Measurements from ENCODE around the gene DRC1. TPM values are rescaled to one million over a fixed set of nuclear protein-coding genes. Genes with fewer than 3 reads are reported as not detected.

Gene DRC1
- total and polyA plus RNA-seq, 2 of the 13 experiments (the other 11 are each of a cell fraction or from before 2014, with no cell fraction given): 0.07 TPM; not detected in 1

GRCh38 chr2:26486789-26487188 lies 85.1 kb downstream of the DRC1 start (continued):
- TF ChIP-seq PATZ1 (CRISPR knock-in tag; IDR thresholded peaks at IDR 0.05) (no peak), TP53 (CRISPR knock-in tag; conservative IDR thresholded peaks at IDR 0.05) (no peak), ZNF296 (CRISPR knock-in tag; conservative IDR thresholded peaks at IDR 0.05) (no peak), HNRNPLL (IDR thresholded peaks at IDR 0.05; ENCODE audit: low read depth, low read length, poor library complexity, severe bottlenecking) (no peak), TARDBP (CRISPR knock-in tag; IDR thresholded peaks at IDR 0.05) (no peak), GTF3A (CRISPR knock-in tag; conservative IDR thresholded peaks at IDR 0.05) (no peak)
- TF ChIP-seq, protein P1, sequence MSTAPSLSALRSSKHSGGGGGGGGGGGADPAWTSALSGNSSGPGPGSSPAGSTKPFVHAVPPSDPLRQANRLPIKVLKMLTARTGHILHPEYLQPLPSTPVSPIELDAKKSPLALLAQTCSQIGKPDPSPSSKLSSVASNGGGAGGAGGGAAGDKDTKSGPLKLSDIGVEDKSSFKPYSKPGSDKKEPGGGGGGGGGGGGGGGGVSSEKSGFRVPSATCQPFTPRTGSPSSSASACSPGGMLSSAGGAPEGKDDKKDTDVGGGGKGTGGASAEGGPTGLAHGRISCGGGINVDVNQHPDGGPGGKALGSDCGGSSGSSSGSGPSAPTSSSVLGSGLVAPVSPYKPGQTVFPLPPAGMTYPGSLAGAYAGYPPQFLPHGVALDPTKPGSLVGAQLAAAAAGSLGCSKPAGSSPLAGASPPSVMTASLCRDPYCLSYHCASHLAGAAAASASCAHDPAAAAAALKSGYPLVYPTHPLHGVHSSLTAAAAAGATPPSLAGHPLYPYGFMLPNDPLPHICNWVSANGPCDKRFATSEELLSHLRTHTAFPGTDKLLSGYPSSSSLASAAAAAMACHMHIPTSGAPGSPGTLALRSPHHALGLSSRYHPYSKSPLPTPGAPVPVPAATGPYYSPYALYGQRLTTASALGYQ (CRISPR knock-in tag; IDR thresholded peaks at IDR 0.05): no peak

DNA sequence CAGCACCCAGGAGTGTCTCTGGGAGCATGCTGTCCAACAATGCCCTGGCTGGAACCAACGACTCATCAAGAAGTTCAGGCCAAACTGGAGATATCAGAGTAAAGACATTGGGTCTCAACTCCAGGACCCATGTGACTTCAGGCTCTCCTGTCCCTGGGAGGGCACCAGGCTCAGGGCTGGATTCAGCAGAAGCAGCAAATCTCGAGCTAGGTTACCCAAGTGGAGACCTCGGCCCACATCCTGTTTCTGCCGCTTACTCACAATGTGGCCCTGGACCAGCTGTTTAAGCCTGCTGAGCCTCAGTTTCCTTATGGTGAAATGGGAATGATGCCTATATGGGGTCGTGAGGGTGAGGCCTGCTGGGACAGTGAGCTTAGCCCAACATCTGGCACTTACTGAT lies 85.5 kb downstream of the DRC1 start:
- intact Hi-C loops (cut with micrococcal nuclease; ENCODE audit: unreplicated experiment) (no loop called here), in situ Hi-C loops (cut with HindIII; ENCODE audit: extremely low pct_ligation_motif_present, low pct_unique_long_range_greater_than_20kb) (no loop called here)
- DNase-seq (ENCODE audit: low spot score) (no peak), FAIRE-seq (no peak), ATAC-seq (no peak)
- no TSS peak for BruUV-seq (replicated peaks)
- Histone ChIP-seq H3K79me2 (ENCODE audit: insufficient read depth, low read length) (no peaks in the 10 kb centered on the region), H3K4me3 (replicated peaks in 1 of 3; ENCODE audit: insufficient read depth in 1 of 3, low read depth in 2 of 3, low read length in 3 of 3) (no peak overlapping the region), H3K27ac (ENCODE audit: extremely low read length, insufficient read depth, low read length) (no peak overlapping the region), H4K20me1 (ENCODE audit: insufficient read depth, low read length) (no peaks in the 10 kb centered on the region), H3K9ac (ENCODE audit: insufficient read depth, low read depth, low read length) (no peak overlapping the region), H3K27me3 (ENCODE audit: control insufficient read depth in 1 of 2, insufficient read depth in 2 of 2, low read length in 2 of 2) (peaks cover 1 to 73% of the 10 kb centered on the region in 2 experiments; a peak in 4 of 5 replicates), H3K4me1 (ENCODE audit: insufficient read depth, low read length) (peaks cover 13% of the 10 kb centered on the region), H3K4me2 (ENCODE audit: low read depth, low read length) (no peak overlapping the region), H2AFZ (ENCODE audit: low read length) (no peak overlapping the region), H3K36me3 (replicated peaks in 1 of 2; ENCODE audit: control insufficient read depth in 1 of 2, insufficient read depth in 2 of 2, low read length in 2 of 2) (no peaks in the 10 kb centered on the region), H3K9me3 (ENCODE audit: low read length) (no peaks in the 10 kb centered on the region)
- TF ChIP-seq THAP11 (CRISPR knock-in tag; IDR thresholded peaks at IDR 0.05) (no peak), ZKSCAN5 (CRISPR knock-in tag; IDR thresholded peaks at IDR 0.05) (no peak), ZNF7 (CRISPR knock-in tag; IDR thresholded peaks at IDR 0.05) (no peak), RXRB (CRISPR knock-in tag; IDR thresholded peaks at IDR 0.05; ENCODE audit: borderline replicate concordance) (no peak), BHLHE40 (IDR thresholded peaks at IDR 0.05; ENCODE audit: low read length) (no peak), FOXK2 (IDR thresholded peaks at IDR 0.05) (no peak)
- TF ChIP-seq, protein P2, sequence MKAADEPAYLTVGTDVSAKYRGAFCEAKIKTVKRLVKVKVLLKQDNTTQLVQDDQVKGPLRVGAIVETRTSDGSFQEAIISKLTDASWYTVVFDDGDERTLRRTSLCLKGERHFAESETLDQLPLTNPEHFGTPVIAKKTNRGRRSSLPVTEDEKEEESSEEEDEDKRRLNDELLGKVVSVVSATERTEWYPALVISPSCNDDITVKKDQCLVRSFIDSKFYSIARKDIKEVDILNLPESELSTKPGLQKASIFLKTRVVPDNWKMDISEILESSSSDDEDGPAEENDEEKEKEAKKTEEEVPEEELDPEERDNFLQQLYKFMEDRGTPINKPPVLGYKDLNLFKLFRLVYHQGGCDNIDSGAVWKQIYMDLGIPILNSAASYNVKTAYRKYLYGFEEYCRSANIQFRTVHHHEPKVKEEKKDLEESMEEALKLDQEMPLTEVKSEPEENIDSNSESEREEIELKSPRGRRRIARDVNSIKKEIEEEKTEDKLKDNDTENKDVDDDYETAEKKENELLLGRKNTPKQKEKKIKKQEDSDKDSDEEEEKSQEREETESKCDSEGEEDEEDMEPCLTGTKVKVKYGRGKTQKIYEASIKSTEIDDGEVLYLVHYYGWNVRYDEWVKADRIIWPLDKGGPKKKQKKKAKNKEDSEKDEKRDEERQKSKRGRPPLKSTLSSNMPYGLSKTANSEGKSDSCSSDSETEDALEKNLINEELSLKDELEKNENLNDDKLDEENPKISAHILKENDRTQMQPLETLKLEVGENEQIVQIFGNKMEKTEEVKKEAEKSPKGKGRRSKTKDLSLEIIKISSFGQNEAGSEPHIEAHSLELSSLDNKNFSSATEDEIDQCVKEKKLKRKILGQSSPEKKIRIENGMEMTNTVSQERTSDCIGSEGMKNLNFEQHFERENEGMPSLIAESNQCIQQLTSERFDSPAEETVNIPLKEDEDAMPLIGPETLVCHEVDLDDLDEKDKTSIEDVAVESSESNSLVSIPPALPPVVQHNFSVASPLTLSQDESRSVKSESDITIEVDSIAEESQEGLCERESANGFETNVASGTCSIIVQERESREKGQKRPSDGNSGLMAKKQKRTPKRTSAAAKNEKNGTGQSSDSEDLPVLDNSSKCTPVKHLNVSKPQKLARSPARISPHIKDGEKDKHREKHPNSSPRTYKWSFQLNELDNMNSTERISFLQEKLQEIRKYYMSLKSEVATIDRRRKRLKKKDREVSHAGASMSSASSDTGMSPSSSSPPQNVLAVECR (CRISPR knock-in tag; IDR thresholded peaks at IDR 0.05; ENCODE audit: borderline replicate concordance): no peak
- CTCF ChIA-PET (ENCODE audit: low intra/inter-chr PET ratio, low total read pairs): no interaction called here
- 33% methylated on average over 3 of the region's 5 CpGs for WGBS (ENCODE audit: low lambda C conversion rate)
- POLR2A ChIA-PET: no interaction called here
